Activated gamma-delta T cell (primary cell): ENCODE data around the gene TMEM164.

ENCODE experiments used
- DNase-seq: peaks from one replicate; lab custom pipeline; 2025; lab: John Stamatoyannopoulos, UW

The TMEM164 gene

DNA sequence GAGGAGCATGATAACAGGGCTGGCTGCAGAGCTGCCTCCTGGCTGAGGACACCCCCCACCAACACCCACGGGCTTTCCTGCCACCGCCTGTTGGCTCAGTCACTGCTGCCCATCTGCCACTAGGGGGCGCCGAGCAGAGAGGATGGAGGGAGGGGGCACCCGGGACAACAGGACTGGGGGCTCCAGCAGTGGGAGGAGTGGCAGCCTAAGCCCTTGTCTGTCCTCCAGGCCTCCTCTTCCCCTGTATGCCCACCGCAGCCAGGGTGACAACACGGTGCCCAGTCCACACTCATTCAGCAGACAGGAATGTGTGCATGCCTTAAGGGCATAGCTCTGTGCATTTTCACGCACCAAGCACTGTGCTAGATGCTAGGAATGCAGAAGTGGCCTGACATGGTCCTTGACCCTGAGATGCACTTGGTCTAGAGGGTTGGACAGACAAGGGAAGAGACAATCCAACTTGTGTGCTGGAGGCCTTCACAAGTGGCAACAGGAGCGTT, 165.1 kb downstream of the TMEM164 start:
- peak; percentile 8 for DNase-seq

DNA sequence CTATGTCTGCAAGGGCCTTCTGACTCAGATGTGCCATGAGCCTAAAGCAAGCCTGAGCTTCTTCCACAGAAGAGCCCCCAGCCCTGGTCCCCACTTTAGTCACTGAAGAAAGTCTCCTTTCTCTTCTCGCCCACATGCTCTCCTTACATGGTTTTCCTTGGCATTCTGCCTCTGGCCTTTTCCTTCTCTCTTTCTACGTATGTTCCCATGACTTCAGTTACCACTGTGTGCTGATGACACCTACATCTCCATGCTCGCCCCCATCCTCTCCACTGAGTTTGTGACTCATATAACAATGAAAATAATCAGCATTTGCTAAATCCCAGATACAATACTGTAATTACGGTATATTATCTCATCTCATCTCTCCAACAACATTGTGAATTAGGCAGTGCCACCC, 165.7 kb downstream of the TMEM164 start:
- no peak for DNase-seq

GRCh38 chrX:110170029-110170428, 167.1 kb downstream of the TMEM164 start:
- DNase-seq: no peak

DNA sequence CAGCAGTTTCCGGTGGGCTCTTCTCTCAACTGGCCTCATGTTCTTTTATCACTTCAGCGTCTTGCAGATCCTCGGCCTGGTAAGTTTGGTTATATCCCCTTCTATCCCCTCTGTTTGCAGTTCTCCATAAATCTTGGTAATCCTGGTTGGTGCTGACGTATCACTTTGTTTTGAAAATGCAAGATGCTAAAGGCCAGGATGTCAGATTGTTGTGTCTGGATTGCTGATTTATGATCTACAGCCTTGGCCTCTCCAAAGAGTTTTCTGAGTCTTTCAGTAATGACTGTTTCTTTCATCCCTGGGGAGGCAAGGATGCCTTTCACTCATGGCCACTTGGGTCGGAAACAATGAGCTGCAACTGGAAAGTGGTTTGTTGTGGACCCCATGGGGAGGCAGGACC, 168.5 kb downstream of the TMEM164 start:
- DNase-seq: no peak

GRCh38 chrX:110172215-110172614, 169.3 kb downstream of the TMEM164 start:
- no peak for DNase-seq

GRCh38 chrX:110173192-110174175, 170.6 kb downstream of the TMEM164 start:
- DNase-seq: no peak

GRCh38 chrX:110175146-110175545, 172.2 kb downstream of the TMEM164 start:
- DNase-seq: no peak

GRCh38 chrX:110175696-110176095, 172.8 kb downstream of the TMEM164 start:
- no peak for DNase-seq

- no peak for DNase-seq
Observed at GRCh38 chrX:110178179-110178865, 175.4 kb downstream of the TMEM164 start.

DNA sequence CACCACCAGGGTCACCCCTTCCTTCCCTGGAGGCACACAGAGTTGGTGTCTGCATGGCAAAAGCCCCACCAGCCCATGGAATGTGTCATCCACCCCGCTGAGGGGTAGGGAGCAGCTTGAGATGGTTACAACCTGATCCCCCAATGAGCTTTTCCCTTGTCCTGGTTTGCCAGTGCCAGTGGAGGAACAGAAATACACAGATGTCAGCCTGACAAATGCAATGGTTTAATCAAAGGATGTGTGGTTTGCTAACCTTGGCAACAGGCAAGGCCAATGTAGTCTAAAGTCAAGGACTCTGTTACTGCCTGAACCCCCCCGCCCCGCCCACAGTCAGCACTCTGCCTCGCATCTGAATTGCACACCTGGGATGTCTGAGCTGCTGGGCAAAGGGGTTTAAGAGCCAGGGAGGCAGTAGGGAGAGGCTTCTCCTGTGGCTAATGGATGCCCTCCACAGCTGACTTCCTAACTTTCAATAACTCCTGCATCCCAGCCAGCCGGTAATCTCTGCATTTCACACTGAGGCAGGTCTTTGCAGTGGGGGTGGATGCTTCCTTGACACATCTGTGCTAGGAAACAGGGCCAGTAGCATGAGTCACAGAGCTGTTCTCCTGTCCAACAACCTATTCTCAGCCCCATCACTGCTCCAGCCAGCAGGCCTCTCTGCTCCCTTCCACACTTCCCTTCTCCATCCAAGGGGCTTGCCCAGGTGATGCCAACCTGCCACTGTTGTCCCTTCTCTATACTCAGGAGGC, 177.4 kb downstream of the TMEM164 start:
- no peak for DNase-seq

- no peak for DNase-seq
Observed at GRCh38 chrX:110180928-110181310, 178.0 kb downstream of the TMEM164 start.

DNA sequence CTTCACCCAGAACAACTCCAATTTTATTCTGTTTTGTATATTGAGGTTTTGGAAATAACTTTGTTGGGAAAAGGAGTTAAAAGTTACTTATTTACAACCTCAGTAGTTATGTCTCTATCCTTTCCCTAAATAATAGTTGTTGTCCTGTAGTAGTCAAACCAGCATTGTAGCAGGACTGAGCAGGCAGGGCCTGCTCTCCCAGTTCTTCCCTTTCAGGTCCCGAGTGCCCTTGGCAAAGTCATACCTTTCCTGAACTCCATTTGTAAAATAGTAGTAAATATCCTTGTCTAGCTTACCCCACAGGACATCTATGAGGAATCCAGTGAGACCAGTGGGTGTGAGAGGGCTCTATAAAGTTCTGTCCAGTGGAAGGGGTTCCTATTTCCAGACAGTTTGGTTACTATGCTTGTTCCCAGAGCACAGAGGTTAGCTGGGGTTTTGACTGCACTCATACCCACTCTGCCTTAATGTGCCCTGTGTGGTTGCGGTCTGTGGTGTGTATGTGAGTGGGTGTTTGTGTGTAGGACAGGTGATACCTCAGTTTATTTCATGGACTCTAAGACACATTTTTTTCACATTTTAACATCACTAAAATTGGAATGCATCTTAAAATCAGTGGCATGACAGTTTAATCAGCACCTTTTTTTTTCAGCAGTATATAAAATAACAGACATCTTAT, 178.7 kb downstream of the TMEM164 start:
- DNase-seq: no peak

DNA sequence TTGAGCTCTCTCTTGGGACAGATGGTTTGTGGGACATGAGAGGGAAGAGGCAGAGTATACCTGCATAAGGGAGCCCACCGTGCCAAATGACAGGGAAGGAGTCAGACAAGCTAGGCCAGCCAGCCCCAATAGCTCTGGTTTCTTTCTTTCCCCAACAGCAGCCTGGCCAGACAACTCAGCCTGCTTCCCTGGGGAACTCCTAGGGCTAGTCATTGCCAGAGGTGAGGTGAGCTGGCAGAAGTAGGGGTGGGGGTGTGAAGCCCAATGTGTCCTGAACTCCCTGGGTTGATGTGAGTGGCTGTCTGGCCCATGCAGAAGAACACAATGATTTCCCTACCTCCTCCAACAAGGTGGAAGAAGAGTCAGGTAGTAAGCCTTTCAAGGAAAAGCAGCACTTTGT, 179.4 kb downstream of the TMEM164 start:
- DNase-seq: no peak

GRCh38 chrX:110182865-110183264, 180.0 kb downstream of the TMEM164 start:
- no peak for DNase-seq

DNA sequence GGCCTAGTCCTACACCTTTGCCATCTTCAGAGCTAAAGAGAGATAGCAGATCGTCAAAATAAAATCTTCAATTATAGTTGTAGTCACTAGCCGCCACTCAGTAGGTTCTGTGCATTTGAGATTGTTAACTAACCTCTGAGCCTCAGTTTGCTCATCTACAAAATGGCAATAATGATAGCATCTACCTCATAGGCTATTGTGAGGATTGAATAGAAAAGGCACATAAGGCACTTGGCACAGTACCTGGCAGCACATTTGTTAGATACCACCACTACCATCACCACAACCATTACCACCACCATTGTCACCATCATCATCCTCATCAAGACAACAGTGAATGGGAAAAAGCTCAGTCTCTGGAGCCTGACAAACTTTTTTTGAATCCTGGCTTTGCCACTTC, 180.4 kb downstream of the TMEM164 start:
- no peak for DNase-seq

DNA sequence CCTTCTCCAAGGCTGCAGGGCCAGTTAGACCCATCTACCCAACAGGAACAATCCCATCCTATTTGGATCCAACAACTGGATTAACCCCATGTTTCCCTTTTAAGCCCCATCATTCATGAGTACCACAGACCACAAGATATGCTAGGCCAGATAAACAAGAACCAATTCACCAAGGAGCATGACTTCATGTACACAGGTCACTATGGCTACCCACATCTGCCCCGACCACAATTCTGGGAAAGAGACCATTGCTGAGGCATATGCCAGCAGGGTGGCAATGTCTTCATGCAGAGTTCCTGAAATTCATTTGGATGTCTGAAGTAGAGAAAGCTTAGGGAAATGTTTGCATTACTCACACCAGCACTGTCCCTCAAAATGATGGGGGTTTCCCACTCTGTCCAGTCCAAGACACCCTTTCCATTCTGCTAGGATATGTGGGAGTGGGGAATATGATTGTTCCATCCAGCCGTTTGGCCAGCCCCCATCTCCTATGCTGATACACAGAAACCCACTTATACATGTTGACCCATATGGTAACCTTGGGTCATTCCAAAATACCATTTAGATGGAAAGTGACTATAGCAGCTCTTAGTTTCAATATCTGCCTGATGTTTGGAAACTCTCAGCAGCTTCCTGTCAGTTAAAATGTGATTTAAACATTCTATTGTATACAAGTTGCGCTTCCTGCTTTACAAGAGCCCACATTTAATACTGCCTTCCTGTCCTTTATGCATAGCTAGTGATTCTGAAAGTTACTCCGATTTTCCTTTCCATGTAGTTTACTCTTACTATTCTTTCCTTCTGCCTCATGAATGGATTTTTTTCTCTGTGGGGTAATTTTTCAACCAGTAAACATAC, 186.0 kb downstream of the TMEM164 start:
- DNase-seq: no peak

GRCh38 chrX:110192516-110192915, 189.6 kb downstream of the TMEM164 start:
- no peak for DNase-seq

DNA sequence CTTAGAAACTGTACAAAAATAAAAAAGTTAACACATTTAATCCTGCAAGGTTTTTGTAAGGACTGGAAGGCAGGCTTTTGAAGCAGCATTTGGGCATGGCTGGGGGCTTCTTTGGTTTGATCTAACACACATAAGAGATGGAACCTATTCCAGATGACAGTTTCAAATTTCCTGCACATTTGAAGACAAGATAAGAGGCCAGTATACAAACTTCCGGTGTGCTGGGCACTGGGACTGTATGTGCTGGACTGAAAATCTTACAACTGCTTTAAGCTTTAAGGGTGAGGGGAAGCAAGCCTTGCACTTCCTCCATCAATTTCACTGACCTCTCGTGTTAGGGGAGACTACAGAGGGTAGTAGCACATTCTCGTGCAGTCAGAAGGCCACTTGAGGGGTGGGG, 192.1 kb downstream of the TMEM164 start:
- DNase-seq: no peak

GRCh38 chrX:110201799-110202198, 198.9 kb downstream of the TMEM164 start:
- no peak for DNase-seq

GRCh38 chrX:110204986-110205385, 202.1 kb downstream of the TMEM164 start:
- no peak for DNase-seq

- DNase-seq: no peak
Observed at GRCh38 chrX:110208092-110208491, 205.2 kb downstream of the TMEM164 start.
